ENCODE results near the gene SKOR1. TPM values are rescaled to one million over a fixed set of nuclear protein-coding genes. Genes with fewer than 3 reads are reported as not detected.

The SKOR1 gene
- total and polyA plus RNA-seq, 2 of the 8 experiments (the other 6 are each of a cell fraction or from before 2014, with no cell fraction given), result 0.03 to 0.11 TPM

DNA sequence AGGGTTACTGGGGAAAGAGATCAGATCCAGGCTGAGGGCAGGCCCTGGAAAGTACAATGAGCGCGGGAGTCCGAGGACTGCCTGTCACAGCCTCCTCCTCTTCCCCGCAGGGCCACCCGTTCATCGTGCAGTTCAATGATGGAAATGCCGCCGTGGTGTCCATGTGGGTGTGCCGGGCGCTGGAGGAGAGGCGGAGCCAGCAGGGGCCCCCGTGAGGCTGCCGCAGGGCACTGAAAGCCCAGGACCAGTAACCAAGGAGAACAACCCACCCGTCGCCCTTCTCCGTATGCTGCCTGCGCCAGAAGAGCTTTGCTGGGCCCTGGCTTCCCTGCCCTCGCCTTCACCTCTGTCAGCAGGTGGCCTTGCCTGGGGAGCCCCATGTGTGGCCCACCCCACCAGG is 18.8 kb upstream of the SKOR1 start:
- Histone ChIP-seq H3K23me2 (ENCODE audit: low read depth, low read length) (no peaks in the 10 kb centered on the region), H4K5ac (ENCODE audit: insufficient read length, low read depth, low read length) (no peak overlapping the region), H3K4me2 (ENCODE audit: insufficient read depth in 1 of 2, low read depth in 2 of 2, low read length in 2 of 2) (no peak overlapping the region), H3K36me3 (ENCODE audit: control insufficient read depth in 2 of 4, insufficient read depth in 4 of 4, low read length in 3 of 4) (no peaks in the 10 kb centered on the region), H2BK12ac (ENCODE audit: low read depth, low read length) (peak overlapping the region; percentile 88; the same call in 1 of the 2 replicates), H3K79me1 (ENCODE audit: low read depth, low read length) (no peaks in the 10 kb centered on the region), H3K27ac (ENCODE audit: low read depth, low read length) (no peak overlapping the region), H4K8ac (ENCODE audit: extremely low read depth, insufficient read depth, low read length) (no peak overlapping the region), H4K91ac (replicated peaks; ENCODE audit: insufficient read length, low read length) (no peak overlapping the region), H3K14ac (ENCODE audit: insufficient read length) (no peak overlapping the region), H2BK20ac (ENCODE audit: low read length) (no peak overlapping the region), H4K20me1 (replicated peaks in 1 of 2; ENCODE audit: control insufficient read depth in 1 of 2, insufficient read depth in 2 of 2, low read length in 2 of 2) (no peaks in the 10 kb centered on the region), H3K18ac (ENCODE audit: extremely low read depth, low read length) (no peak overlapping the region), H3K79me2 (ENCODE audit: control insufficient read depth in 1 of 2, insufficient read depth in 2 of 2, low read length in 2 of 2) (no peaks in the 10 kb centered on the region), H3K4me3 (ENCODE audit: extremely low read depth in 1 of 4, insufficient read depth in 2 of 4, low read depth in 3 of 4, low read length in 4 of 4) (no peak overlapping the region), H3K23ac (ENCODE audit: insufficient read length) (no peak overlapping the region), H2AFZ (ENCODE audit: low read length) (no peak overlapping the region), H3K56ac (replicated peaks; ENCODE audit: insufficient read length, low read depth, low read length) (no peak overlapping the region), H3K4ac (replicated peaks; ENCODE audit: insufficient read length, low read depth, low read length) (no peak overlapping the region), H3K27me3 (replicated peaks in 1 of 4; ENCODE audit: control insufficient read depth in 3 of 4, extremely low read depth in 1 of 4, insufficient read depth in 3 of 4, low read length in 3 of 4) (no peaks in the 10 kb centered on the region; a peak in 2 of 7 replicates), H3K9ac (replicated peaks in 1 of 4; ENCODE audit: extremely low read depth in 1 of 4, low read depth in 3 of 4, low read length in 3 of 4) (no peak overlapping the region), H2BK120ac (replicated peaks; ENCODE audit: low read depth, low read length) (no peak overlapping the region), H2AK5ac (ENCODE audit: low read depth, low read length) (peak overlapping the region; percentile 56; the same call in 1 of the 2 replicates), H3K9me3 (ENCODE audit: insufficient read depth in 2 of 2, low read depth in 1 of 2, low read length in 1 of 2) (no peaks in the 10 kb centered on the region), H2BK15ac (ENCODE audit: low read length) (0 out of 2 replicates have a peak overlapping the region, but pooled peaks have one; percentile 61), H2BK5ac (ENCODE audit: low read depth, low read length) (0 out of 2 replicates have a peak overlapping the region, but pooled peaks have one; percentile 27), H3K4me1 (replicated peaks in 1 of 4; ENCODE audit: control insufficient read depth in 3 of 4, insufficient read depth in 4 of 4, low read length in 3 of 4) (peaks cover 0 to 24% (median 15%) of the 10 kb centered on the region in 4 experiments; a peak in 6 of 7 replicates)
- WGBS, 2 experiments (ENCODE audit: extremely low coverage in 1 of 2, insufficient coverage in 1 of 2, insufficient read length in 1 of 2, insufficient replicate concordance in 2 of 2, low coverage in 1 of 2, low lambda C conversion rate in 2 of 2, missing lambda C conversion rate in 1 of 2), result 89% methylated on average over 17 of the region's 18 CpGs; no CpG with 5 or more reads in 1 of the 2 experiments
- DNase-seq (ENCODE audit: low read depth in 1 of 2, low spot score in 2 of 2) (peak in 1 of 2 experiments; percentile 39), FAIRE-seq (no peak)
- ChIA-PET POLR2A (ENCODE audit: partially characterized antibody) (no interaction called here), CTCF (ENCODE audit: partially characterized antibody) (interaction anchor here (1.5 kb wide), 2 partner anchors 26 to 349 kb away, joined by 3 to 5 read pairs; no protein-coding TSS in a partner anchor)
- TF ChIP-seq ASH2L (IDR thresholded peaks at IDR 0.05; ENCODE audit: low read length) (no peak), YY1 (IDR thresholded peaks at IDR 0.05; ENCODE audit: low read depth, low read length) (no peak), KDM1A (IDR thresholded peaks at IDR 0.05; ENCODE audit: borderline replicate concordance, low read length) (no peak), RFX5 (IDR thresholded peaks at IDR 0.05; ENCODE audit: borderline replicate concordance, low read depth, low read length) (no peak), BRCA1 (IDR thresholded peaks at IDR 0.05; ENCODE audit: low read depth, low read length) (no peak), NANOG (IDR thresholded peaks at IDR 0.05; ENCODE audit: insufficient read depth, low read depth, low read length, poor library complexity, severe bottlenecking) (no peak), GTF2F1 (IDR thresholded peaks at IDR 0.05; ENCODE audit: borderline replicate concordance, low read depth, low read length) (no peak), SAP30 (IDR thresholded peaks at IDR 0.05; ENCODE audit: insufficient read depth, insufficient replicate concordance, low read length) (no peak), SUZ12 (IDR thresholded peaks at IDR 0.05; ENCODE audit: low read length) (no peak), CREB1 (IDR thresholded peaks at IDR 0.05) (no peak), BCL11A (IDR thresholded peaks at IDR 0.05; ENCODE audit: low read depth in 2 of 2, low read length in 2 of 2) (no peak), ZNF274 (IDR thresholded peaks at IDR 0.05; ENCODE audit: borderline replicate concordance, extremely low read depth, low read length) (no peak)
- TF ChIP-seq, protein P1, sequence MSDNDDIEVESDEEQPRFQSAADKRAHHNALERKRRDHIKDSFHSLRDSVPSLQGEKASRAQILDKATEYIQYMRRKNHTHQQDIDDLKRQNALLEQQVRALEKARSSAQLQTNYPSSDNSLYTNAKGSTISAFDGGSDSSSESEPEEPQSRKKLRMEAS (IDR thresholded peaks at IDR 0.05), result no peak
- TF ChIP-seq, protein P2, sequence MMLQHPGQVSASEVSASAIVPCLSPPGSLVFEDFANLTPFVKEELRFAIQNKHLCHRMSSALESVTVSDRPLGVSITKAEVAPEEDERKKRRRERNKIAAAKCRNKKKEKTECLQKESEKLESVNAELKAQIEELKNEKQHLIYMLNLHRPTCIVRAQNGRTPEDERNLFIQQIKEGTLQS (IDR thresholded peaks at IDR 0.05; ENCODE audit: insufficient read depth, low read depth, low read length), result no peak
